HCEC 1CT (cell line): ENCODE measurements around the gene JAK3.

Source experiments
- DNase-seq: peaks from one replicate; pipeline ENCODE4 v3.0.0-alpha.2; 2017

Gene JAK3

DNA sequence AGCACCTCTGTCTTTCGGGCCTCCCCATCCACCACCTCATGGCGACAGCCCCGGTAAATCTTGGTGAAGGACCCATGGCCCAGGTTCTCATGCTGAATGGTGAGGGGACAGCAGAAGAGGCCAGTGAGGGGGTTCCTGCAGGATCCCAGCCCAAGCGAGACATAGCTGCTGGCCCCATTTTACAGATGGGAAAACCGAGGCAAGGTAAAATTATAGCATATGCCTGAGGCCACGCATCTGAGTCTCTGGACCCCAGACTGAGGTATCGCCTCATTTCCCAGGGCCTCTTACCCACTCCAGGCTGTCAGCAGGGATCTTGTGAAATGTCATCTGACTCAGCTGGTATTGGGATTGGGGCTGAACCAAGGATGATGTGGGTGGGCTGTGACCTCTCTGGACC is 9.8 kb downstream of the JAK3 start:
- no peak for DNase-seq

DNA sequence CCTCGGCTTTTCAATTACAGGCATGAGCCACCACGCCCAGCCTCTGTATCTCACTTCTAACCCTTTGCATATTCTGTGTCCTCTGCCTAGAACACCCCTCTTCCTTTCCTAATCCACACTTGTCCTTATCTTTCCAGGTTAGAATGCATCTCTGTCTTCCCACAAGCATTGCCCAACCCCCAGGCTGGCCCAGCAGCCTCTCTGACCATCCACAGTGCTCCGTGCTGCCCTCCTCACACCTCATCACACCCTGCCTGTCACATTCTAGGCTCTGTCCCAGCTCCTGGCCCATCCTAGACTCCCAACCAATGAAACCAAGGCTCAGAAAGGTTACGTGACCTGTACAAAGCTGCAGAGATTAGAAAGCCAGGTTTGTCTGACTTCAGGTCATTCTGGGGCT is 11.3 kb downstream of the JAK3 start:
- DNase-seq, result no peak

DNA sequence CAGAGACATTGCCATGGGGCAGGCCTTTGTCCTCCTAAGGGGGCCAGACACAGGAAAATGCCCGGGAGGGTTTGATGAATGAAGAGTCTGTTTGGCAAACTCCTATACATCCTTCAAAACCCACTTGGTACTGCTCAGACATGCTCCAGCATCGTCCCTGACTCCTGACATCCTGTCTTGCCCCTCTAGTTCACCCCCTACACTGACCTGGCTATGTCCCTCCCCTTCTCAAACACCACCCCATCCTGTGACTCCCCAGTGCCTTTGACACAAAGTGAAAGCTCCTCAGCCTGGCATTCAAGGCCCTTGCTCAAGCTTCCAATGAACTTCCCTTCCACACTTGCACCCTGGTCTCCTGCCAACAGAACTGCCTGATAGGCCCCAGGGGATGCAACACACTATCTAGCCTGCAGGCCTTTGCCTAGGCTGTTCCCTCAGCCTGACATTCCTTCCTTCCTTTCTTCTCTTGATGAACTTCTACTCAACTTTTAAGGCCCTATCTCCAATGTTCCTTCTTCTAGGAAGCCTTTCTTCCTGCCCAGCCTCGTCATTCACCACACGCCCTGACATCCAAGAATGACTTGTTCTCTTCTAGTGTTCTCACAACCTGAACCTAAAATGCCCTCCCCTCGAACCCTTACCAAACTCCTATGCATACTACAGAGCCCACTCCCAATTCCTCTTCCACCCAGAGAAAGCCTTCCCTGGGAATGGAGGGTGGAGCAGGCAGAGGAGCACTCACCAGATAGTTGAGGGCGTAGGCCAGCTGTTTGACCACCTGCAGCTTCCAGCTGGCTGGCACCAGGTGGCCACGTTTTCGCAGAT is 12.4 kb downstream of the JAK3 start:
- DNase-seq, result no peak

DNA sequence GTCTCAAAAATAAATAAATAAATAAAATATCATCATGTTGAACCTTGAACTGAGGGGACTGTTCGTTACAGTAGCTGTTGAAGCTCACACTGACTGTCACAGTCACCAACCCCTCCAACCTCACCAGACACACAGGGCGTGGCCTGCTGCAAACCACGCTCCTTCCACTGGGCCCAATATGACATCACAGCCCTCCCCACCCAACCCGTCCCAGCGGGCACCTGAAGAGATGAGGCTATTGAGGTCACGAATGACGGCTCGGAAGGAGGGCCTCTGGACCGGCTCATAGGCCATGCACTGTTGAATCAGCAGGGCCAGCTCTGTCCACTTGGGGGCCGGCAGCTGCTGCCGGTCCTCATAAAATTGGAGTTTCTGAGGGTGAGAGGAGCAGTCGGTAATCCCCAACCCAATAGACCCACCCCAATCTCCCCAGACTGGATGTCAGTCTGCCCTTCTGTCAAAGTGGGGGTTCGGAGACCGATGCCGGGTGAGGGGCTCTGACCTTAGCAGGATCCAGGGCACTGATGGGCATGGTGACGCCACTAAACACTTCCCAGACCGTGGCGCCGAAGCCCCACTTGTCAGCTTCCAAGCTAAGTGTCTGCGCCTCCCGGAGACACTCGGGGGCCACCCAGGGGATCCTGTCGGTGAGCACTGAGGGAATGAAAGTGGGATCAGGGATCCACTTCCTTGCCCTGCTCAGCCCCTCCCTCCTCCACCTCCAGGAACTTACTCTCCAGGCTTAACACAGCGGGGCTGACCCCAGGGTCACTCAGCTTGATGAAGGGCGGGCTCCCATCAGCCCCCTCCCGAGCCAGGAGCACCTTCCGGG is 13.2 kb downstream of the JAK3 start:
- DNase-seq, result peak; percentile 1

DNA sequence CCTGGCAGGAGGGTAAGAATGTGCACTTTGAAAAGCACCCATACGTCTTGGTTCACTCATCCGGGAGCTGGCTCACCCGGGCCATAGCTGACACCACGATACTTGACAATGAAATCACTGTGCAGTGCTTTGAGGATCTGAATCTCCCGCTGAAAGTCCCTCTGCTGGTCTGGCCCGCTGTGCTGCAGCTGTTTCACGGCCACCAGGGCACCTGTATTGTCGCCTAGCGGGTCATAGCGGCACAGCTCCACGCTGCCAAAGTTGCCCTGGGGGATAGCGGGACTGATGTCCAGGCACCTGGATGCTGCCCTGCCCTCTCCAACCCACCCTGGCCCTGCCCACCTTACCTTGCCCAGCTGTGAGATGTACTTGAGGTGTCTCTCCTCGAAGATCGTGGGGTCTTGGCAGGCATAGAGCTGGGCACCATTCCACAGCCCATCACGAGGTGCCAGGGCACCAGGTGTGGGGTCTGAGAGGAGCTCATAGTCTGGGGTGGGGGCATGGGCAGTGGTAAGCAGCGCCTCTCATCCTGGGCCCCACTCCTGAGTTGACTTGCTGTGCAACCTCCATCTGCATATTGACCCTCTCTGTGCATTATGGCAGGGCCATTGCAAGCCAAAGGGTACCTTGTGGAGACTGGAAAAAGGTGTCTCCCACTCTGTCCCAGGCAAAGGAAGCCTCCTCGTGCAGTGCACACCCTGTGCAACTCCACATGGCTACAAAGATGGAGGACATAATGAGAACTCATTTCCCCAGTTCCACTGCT is 15.2 kb downstream of the JAK3 start:
- DNase-seq, result no peak

DNA sequence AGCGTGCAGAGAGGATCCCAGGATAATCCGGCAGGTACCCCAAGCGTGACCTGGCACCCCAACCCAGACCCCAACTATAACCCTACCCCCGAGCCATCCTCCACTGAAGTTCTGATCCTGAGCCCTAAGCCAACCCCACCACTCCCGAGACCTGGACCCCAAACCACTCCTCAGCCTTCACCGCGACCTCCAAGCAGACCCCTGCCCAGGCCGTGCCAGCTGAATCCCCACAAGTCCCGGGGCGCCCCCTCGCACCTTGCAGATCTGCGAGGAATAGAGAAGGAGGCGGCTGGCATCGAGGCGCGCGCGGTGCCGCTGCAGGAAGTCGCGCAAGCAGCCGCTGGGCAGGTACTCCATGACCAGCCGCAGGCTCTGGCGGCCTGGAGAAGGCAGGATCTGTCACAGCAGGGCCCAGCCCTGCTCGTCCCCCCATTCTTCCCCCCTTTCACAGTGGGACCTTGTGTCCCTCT is 16.3 kb downstream of the JAK3 start:
- no peak for DNase-seq

DNA sequence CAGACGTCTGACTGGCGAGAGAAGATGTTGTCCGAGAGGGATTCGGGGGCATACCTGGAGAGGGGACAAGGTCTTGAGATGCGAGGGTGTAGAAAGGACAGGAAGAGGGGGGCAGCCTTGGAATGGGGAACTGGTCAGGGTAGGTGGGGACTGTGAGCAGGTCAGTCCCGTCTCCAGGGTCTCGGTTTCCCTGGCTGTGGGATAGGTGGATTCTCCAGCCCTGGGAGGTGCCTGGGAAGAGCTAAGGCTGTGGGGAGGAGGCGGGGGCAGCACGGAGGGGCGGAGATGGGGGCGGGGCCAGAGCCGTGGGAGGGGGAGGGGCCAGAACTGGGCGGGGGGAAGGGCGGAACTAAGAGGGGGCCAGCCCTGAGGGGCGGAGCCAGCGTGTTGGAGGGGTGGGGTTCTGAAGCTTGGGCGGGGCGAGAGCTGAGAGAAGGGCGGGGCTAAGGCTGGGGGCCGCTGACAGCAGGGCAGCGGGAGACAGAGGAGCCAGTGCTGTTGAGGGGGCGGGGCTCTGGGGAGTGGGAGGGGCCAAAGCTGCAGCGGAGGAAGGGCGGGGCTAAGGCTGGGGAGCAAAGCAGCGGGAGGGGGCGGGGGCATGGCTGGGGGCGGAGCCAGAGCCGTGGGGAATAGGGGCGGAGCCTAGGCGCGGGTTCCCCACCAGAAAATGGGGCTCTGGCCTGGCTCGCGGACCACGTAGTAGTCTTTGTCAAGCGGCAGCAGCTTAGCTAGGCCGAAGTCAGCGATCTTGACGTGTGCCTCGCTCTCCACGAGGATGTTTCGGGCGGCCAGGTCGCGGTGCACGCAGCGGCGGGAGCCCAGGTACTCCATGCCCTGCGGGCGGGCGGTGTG is 17.0 kb downstream of the JAK3 start:
- peak; percentile 1 for DNase-seq

DNA sequence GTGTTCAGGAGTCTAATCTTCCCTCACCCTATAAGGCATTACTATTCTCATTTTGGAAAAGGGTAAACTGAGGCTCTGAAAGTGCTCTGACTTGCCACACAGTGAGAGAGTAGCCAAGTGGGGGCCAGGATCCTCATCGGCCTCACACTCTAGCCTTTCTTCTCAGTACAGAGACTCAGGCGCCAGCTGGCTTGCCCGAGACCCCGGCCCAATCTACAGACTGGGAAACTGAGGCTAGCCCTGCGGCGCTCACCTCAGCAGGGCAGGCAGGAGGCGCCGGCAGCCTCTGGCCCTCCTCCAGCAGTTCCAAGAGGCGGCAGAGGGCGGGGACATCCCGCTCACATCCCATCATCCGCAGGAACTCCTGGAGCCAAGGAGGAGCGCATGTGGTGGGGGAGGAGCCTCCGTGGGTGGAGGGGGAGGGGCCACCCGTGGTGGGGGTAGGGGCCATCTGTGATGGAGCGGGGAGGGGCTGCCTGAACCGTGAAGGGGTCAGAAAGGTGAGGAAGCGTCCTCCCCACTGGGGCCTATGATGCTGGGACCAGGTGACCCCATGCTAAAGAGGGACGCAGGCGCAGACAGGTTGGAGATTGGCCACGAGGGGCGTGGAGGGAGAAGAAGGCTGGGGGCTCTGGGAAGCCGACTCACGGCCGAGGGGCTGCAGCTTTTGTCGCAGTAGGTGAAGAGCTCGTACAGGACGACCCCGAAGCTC is 17.8 kb downstream of the JAK3 start:
- DNase-seq, result peak; percentile 5

DNA sequence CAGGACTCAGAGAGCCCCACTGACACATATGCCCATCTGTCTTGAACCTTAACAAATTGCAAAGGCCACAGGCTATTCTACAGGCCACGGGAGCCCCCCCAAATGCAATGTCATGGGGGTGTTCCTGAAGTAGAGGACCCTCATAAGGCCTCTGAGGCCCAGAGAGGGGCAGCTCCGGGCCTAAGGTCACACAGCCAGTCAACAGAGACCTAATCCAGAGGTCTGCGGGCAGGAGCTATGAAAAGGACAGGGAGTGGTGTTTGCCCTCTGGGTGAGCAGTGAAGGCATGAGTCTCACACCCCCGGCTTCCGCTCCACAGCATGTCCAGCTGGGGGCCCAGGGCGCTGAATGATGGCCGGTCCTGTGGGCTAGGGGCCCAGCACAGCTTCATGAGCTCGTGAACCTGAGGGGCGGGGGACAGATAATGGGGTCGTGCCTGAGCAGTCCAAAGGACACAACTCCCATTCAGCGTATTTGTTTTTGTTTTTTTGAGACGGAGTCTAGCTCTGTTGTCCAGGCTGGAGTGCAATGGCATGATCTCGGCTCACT is 21.2 kb downstream of the JAK3 start:
- DNase-seq, result no peak

DNA sequence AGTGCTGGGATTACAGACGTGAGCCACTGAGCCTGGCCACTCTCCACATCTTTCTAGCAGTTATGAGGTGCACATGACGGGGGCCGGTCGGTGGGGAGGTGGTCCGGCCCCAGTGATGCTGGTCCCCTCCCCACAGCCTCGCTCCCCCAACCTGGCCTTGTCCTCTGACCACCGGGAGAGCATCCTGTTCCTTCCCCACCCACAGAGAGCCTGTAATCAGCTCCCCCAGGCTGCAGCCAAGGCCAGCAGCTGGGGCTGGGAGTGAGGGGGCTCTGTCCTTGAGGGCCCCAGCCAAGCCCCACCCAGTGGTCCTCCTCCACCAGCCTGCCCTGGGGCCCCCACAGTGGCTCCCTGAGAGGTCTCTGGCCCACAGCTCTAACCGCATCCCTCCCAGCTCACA is 23.4 kb downstream of the JAK3 start:
- no peak for DNase-seq

DNA sequence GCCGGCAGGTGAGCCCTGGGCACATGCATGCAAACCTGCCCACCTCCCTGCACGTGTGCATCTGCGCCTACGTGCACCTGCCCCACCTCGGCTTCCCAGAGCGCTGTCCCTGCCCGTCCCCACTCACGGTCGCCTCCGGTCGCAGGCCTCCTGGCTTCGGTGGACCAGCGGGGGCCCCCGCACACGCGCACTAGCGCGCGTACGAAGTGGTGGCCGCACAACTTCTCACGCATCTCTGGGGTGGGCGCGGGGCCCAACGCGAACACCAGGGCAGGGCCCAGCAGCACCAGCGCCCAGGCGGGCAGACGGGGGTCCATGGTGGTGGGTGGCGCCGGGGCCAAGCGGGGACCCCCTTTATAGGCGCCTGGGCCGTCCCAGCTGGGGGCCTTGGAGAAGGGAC is 26.6 kb downstream of the JAK3 start, which contains the start of gene INSL3:
TSS of gene INSL3 (minus strand) at position 330 of the 400 bp plus-strand sequence. CDS start at position 317, 13 bp downstream.
- DNase-seq, result no peak

DNA sequence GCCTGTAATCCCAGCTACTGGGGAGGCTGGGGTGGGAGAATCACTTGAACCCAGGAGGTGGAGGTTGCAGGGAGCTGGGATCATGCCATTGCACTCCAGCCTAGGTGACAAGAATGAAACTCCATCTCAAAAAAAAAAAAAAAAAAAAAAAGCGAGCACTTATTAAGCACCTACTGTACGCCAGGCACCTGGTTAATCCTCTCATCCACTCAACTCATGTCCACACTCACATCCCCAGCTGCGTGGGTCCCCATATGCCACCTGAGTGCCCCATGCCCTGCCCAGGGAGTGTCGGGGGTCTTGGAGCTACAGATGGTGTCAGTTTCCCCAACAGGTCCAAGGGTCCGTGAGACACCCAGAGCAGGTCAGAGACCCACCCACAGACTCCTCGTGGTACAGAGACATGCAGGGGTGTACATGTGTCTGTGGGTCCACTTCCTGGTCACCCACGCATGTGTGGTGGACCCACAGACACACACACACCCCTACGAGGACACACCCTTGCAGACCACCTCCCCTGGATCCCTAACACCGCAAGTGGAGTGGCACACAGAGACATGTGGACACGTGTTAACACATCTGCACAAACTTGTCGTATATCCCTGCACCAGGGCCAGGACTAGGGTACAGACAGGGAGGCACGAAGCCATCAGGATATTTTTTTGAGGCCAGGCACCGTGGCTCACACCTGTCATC is 30.0 kb downstream of the JAK3 start:
- no peak for DNase-seq

DNA sequence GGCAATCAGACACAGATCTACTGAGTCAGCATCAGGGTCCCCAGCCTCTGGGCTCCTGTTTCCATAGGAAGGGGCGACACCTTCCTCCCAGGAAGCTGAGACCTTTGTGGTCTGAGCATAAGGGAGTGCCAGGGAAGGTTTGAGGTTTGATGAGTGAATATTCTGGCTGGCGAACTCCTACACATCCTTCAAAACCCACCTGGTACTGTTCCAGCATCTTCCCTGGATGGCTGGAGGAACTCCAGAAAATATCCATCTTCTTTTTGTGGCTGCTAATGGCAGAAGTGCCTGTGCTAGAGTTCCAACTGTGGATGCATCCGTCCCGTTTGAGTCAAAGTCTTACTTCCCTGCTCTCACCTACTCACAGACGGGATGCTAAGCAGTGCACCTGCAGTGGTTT is 35.7 kb downstream of the JAK3 start:
- no peak for DNase-seq

DNA sequence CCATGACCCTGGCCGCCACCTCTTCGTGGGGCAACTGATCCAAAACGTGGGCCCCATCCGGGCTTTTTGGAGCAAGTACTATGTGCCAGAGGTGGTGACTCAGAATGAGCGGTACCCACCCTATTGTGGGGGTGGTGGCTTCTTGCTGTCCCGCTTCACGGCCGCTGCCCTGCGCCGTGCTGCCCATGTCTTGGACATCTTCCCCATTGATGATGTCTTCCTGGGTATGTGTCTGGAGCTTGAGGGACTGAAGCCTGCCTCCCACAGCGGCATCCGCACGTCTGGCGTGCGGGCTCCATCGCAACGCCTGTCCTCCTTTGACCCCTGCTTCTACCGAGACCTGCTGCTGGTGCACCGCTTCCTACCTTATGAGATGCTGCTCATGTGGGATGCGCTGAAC is 36.1 kb downstream of the JAK3 start:
- DNase-seq, result no peak

DNA sequence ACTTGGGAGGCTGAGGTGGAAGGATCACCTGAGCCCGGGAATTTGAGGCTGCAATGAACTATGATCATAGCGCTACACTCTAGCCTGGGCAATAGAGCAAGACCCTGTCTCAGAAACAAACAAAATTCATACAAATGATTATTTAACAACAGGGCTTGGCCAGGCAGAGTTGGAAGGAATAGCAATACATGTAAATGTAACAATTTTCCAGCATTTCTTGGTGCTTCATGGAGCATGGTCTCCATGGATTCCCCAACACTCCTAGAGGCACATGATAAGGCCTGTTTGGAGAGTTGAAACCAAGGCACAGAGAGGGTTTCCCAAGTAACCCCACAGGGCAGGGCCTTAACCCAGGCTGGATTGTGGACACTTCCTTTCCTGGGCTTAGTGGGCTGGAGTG is 36.7 kb downstream of the JAK3 start:
- no peak for DNase-seq

DNA sequence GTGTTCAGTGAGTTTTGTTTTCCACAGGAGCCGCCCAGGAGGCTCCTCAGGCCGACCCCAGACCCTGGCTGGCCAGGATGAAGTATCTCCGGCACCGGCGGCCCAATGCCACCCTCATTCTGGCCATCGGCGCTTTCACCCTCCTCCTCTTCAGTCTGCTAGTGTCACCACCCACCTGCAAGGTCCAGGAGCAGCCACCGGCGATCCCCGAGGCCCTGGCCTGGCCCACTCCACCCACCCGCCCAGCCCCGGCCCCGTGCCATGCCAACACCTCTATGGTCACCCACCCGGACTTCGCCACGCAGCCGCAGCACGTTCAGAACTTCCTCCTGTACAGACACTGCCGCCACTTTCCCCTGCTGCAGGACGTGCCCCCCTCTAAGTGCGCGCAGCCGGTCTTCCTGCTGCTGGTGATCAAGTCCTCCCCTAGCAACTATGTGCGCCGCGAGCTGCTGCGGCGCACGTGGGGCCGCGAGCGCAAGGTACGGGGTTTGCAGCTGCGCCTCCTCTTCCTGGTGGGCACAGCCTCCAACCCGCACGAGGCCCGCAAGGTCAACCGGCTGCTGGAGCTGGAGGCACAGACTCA is 40.0 kb downstream of the JAK3 start:
- no peak for DNase-seq

DNA sequence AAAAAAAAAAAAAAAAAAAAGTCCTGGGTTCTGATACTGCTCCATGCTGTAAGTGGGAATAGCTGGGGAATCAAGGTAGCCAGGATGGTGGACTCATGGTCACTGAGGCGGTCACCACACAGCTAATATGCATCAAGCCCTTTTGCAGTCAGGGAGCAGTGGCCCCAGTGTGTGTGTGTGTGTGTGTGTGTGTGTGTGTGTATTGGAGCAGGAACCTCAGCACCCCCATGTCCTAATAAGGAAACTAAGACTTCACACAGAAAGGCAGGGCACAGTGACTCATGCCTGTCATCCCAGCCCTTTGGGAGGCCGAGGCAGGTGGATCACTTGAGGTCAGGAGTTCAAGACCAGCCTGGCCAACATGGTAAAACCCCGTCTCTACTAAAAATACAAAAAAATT is 40.8 kb downstream of the JAK3 start:
- peak; percentile 7 for DNase-seq

DNA sequence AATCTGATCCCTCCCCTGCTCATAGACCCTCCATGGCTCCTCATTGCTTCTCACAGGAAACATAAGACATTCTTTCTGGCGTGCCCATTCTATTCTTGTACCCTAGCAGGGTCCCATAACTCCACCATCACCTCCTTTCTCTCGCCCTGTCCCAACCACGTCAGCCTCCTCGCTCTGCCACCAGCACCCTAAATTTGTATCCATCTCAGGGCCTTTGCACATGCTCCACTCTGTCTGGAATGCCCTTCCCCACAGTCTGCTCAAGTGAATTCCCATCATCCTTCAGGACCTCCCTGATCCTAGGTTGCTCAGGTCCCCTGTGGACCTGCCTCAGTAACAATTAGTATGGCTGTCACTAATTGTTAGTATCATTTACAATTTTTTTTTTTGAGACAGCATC is 42.4 kb downstream of the JAK3 start:
- DNase-seq, result no peak

DNA sequence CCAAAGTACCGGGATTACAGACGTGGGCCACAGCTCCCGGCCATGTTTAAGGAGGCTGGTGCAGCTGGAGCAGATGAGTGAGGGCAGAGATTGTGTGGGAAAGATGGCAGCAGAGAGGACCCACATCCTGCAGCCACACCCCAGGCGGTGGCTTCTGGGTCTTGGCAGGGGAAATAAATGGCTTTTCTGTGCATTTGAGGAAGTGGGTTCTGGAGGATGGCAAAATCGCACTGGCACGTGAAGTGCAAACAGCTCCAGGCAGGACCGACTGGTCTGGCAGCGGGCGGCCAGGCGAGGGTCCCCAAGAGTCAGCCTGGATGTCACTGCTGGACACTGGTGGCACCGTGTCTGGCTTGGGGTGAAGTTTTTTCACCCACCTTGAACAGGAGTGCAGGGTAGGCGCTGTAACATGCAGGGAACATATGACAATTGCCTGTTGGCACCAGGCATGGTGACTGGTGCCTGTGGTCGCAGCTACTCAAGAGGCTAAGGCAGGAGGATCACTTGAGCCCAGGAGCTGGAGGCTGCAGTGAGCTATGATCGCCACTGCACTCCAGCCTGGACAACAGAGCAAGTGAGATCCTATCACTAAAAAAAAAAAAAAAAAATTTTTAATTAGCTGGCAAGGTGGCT is 44.4 kb downstream of the JAK3 start:
- no peak for DNase-seq
